Activated naive CD4-positive, alpha-beta T cell treated with anti-CD3 and anti-CD28 coated beads for 36 hours (primary cell): ENCODE data around the gene PROM1. TPM values are rescaled to one million over a fixed set of nuclear protein-coding genes. Genes with fewer than 3 reads are reported as not detected.
A peak's percentile ranks its signal among the peaks of the same experiment; 100 is the strongest.

Experiments
- CTCF ChIA-PET: fragments of 350-600 bp; sonication (Branson Sonifier 250); formaldehyde crosslinking; loops from one replicate; lab custom pipeline; 2021; ENCODE audit warnings: antibody characterized with exemption; lab: Charles Lee
- DNase-seq: peaks from one replicate; pipeline ENCODE4 v3.0.0-alpha.2; 2020
- H3K27ac Mint-ChIP-seq: one replicate; pipeline ENCODE4 v1.8.0; 2021; ENCODE audit warnings: mild to moderate bottlenecking, mixed read lengths
- H3K27me3 Mint-ChIP-seq: one replicate; pipeline ENCODE4 v1.8.0; 2021; ENCODE audit warnings: low read depth, mixed read lengths
- H3K36me3 Mint-ChIP-seq: one replicate; pipeline ENCODE4 v1.8.0; 2021; ENCODE audit warnings: low read depth, mixed read lengths
- H3K4me1 Mint-ChIP-seq: one replicate; pipeline ENCODE4 v1.8.0; 2021; ENCODE audit warnings: low read depth, mixed read lengths
- H3K4me3 Mint-ChIP-seq: one replicate; pipeline ENCODE4 v1.8.0; 2021; ENCODE audit warnings: mild to moderate bottlenecking, moderate library complexity, mixed read lengths
- H3K9me3 Mint-ChIP-seq: one replicate; pipeline ENCODE4 v1.8.0; 2021; ENCODE audit warnings: mixed read lengths
- intact Hi-C: fragments of 100-400 bp; cut with micrococcal nuclease; formaldehyde crosslinking; loops from one replicate; pipeline ENCODE4 v1.15.1; 2023
- total RNA-seq, 2 experiments: library from RNA; stranded (reverse); gene quantifications; one replicate each; pipeline ENCODE4 v1.2.3, GENCODE V29; 2021

The PROM1 gene, protein sequence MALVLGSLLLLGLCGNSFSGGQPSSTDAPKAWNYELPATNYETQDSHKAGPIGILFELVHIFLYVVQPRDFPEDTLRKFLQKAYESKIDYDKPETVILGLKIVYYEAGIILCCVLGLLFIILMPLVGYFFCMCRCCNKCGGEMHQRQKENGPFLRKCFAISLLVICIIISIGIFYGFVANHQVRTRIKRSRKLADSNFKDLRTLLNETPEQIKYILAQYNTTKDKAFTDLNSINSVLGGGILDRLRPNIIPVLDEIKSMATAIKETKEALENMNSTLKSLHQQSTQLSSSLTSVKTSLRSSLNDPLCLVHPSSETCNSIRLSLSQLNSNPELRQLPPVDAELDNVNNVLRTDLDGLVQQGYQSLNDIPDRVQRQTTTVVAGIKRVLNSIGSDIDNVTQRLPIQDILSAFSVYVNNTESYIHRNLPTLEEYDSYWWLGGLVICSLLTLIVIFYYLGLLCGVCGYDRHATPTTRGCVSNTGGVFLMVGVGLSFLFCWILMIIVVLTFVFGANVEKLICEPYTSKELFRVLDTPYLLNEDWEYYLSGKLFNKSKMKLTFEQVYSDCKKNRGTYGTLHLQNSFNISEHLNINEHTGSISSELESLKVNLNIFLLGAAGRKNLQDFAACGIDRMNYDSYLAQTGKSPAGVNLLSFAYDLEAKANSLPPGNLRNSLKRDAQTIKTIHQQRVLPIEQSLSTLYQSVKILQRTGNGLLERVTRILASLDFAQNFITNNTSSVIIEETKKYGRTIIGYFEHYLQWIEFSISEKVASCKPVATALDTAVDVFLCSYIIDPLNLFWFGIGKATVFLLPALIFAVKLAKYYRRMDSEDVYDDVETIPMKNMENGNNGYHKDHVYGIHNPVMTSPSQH
- total RNA-seq: under 1 TPM; 0.05 to 0.10 TPM

GRCh38 chr4:16083241-16084191 is at the start of gene PROM1:
Gene PROM1, minus strand, starts transcription at chr4:16084023. Its CDS starts 8,117 bp downstream, at chr4:16075906.
- Mint-ChIP-seq H3K36me3 (no peaks in the 10 kb centered on the region), H3K9me3 (peaks cover 1% of the 10 kb centered on the region), H3K4me3 (peak within 1 kb of the TSS; percentile 60), H3K27me3 (peaks cover 75% of the 10 kb centered on the region), H3K27ac (no peak within 1 kb of the TSS), H3K4me1 (peaks cover 22% of the 10 kb centered on the region)
- intact Hi-C loops: loop anchor here (5.0 kb wide), 1 partner anchor 179 kb away; no protein-coding TSS in a partner anchor
- DNase-seq: peak; percentile 25
- CTCF ChIA-PET: interaction anchor here (0.9 to 1.2 kb wide), 3 partner anchors 10 to 200 kb away, joined by 3 read pairs; no protein-coding TSS in a partner anchor

- intact Hi-C loops: no loop called here
- Mint-ChIP-seq H3K4me1 (no peaks in the 10 kb centered on the region), H3K9me3 (peaks cover 2% of the 10 kb centered on the region), H3K27me3 (no peaks in the 10 kb centered on the region), H3K4me3 (no peak overlapping the region), H3K27ac (no peak overlapping the region), H3K36me3 (no peaks in the 10 kb centered on the region)
- DNase-seq: no peak
- CTCF ChIA-PET: no interaction called here
Measured at GRCh38 chr4:16133406-16133805, 49.6 kb upstream of the PROM1 start.

DNA sequence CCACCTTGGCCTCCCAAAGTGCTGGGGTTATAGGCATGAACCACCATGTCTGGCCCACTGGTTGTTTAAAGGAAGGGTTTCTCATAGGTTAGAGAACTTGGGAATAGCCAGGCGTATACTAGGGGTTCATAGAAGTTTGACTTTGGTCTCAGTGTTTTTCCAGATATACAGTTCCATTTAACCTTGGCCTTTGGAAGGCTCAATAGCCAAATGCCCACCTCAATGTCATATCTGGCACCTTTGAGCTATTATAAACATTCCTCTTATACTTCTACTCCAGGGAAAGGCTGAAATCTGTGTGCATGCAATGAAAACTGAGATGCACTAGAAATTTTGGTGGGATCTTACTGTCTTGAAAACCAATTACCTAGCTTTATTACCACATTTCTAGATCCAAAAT is 47.5 kb upstream of the PROM1 start:
- Mint-ChIP-seq H3K4me1 (no peaks in the 10 kb centered on the region), H3K27me3 (no peaks in the 10 kb centered on the region), H3K27ac (no peak overlapping the region), H3K4me3 (no peak overlapping the region), H3K9me3 (peaks cover 2% of the 10 kb centered on the region), H3K36me3 (no peaks in the 10 kb centered on the region)
- intact Hi-C loops: no loop called here
- no peak for DNase-seq
- CTCF ChIA-PET: no interaction called here

- Mint-ChIP-seq H3K9me3 (no peaks in the 10 kb centered on the region), H3K36me3 (no peaks in the 10 kb centered on the region), H3K4me3 (no peak overlapping the region), H3K27ac (no peak overlapping the region), H3K4me1 (no peaks in the 10 kb centered on the region), H3K27me3 (no peaks in the 10 kb centered on the region)
- CTCF ChIA-PET: no interaction called here
- intact Hi-C loops: no loop called here
- no peak for DNase-seq
Measured at GRCh38 chr4:16129336-16129735, 45.5 kb upstream of the PROM1 start.

DNA sequence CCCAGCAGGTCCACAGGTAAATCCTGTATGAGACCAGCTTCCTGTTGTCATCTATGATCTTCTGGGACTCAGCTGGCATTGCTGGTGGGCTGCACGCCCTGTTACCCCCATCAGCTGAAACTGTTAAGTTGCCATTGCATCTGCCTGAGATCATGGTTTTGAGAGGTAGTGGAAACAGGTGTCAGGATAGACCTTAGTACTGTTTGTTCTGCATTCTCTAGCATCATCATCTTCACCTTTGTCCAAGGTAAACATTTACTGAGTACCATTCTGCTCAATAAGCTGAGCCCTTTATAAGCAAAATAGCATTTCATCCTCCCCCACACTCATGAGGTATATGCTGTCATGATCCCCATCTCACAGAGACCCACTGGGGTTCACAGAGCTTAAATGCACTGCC is 42.9 kb upstream of the PROM1 start:
- Mint-ChIP-seq H3K4me3 (no peak overlapping the region), H3K4me1 (peaks cover 22% of the 10 kb centered on the region), H3K27ac (no peak overlapping the region), H3K9me3 (no peaks in the 10 kb centered on the region), H3K36me3 (no peaks in the 10 kb centered on the region), H3K27me3 (no peaks in the 10 kb centered on the region)
- intact Hi-C loops: no loop called here
- no peak for DNase-seq
- CTCF ChIA-PET: interaction anchor here (0.7 to 1.0 kb wide), 2 partner anchors 16 to 70 kb away, joined by 3 read pairs; no protein-coding TSS in a partner anchor

- H3K9me3 Mint-ChIP-seq: no peaks in the 10 kb centered on the region
- intact Hi-C loops: no loop called here
- CTCF ChIA-PET: interaction anchor here (0.6 to 1.0 kb wide), 3 partner anchors 15 to 701 kb away, joined by 3 read pairs; no protein-coding TSS in a partner anchor
Measured at GRCh38 chr4:16125571-16126445, 42.0 kb upstream of the PROM1 start.

GRCh38 chr4:16124232-16124631 is 40.4 kb upstream of the PROM1 start:
- DNase-seq: no peak
- Mint-ChIP-seq H3K9me3 (no peaks in the 10 kb centered on the region), H3K27ac (no peak overlapping the region), H3K27me3 (no peaks in the 10 kb centered on the region), H3K4me3 (no peak overlapping the region), H3K4me1 (peaks cover 25% of the 10 kb centered on the region), H3K36me3 (no peaks in the 10 kb centered on the region)
- CTCF ChIA-PET: interaction anchor here (0.7 to 1.7 kb wide), 4 partner anchors 15 to 185 kb away, joined by 3 to 4 read pairs (median 4); no protein-coding TSS in a partner anchor
- intact Hi-C loops: no loop called here

More at GRCh38 chr4:16125571-16126445, 42.0 kb upstream of the PROM1 start:
- Mint-ChIP-seq H3K27ac (no peak overlapping the region), H3K36me3 (no peaks in the 10 kb centered on the region), H3K4me3 (no peak overlapping the region), H3K27me3 (no peaks in the 10 kb centered on the region), H3K4me1 (peaks cover 25% of the 10 kb centered on the region)
- peak; percentile 44 for DNase-seq

GRCh38 chr4:16123356-16124084 is 39.7 kb upstream of the PROM1 start:
- no peaks in the 10 kb centered on the region for H3K36me3 Mint-ChIP-seq

GRCh38 chr4:16122784-16123183 is 39.0 kb upstream of the PROM1 start:
- Mint-ChIP-seq H3K4me3 (peak overlapping the region; percentile 5), H3K9me3 (no peaks in the 10 kb centered on the region), H3K36me3 (no peaks in the 10 kb centered on the region), H3K27ac (peak overlapping the region; percentile 85), H3K4me1 (peaks cover 25% of the 10 kb centered on the region), H3K27me3 (no peaks in the 10 kb centered on the region)
- peak; percentile 75 for DNase-seq
- intact Hi-C loops: loop anchor here (1.0 to 2.0 kb wide), 5 partner anchors 40 to 1214 kb away; partner anchors contain the start of gene TAPT1
- CTCF ChIA-PET: interaction anchor here (1.7 kb wide), 1 partner anchor 142 kb away, joined by 4 read pairs; no protein-coding TSS in a partner anchor

More at GRCh38 chr4:16123356-16124084, 39.7 kb upstream of the PROM1 start:
- DNase-seq: no peak
- intact Hi-C loops: loop anchor here (2.0 kb wide), 4 partner anchors 93 to 1213 kb away; partner anchors contain the start of gene TAPT1
- CTCF ChIA-PET: interaction anchor here (0.7 to 1.7 kb wide), 5 partner anchors 16 to 185 kb away, joined by 3 to 4 read pairs (median 4); no protein-coding TSS in a partner anchor
- Mint-ChIP-seq H3K27me3 (no peaks in the 10 kb centered on the region), H3K4me1 (peaks cover 25% of the 10 kb centered on the region), H3K4me3 (no peak overlapping the region), H3K27ac (peak overlapping the region; percentile 85), H3K9me3 (no peaks in the 10 kb centered on the region)

GRCh38 chr4:16122308-16122711 is 38.5 kb upstream of the PROM1 start:
- intact Hi-C loops: loop anchor here (1.0 to 2.0 kb wide), 5 partner anchors 40 to 1214 kb away; partner anchors contain the start of gene TAPT1
- H3K4me1 Mint-ChIP-seq: peaks cover 25% of the 10 kb centered on the region
- H3K27me3 Mint-ChIP-seq: no peaks in the 10 kb centered on the region
- no peak for DNase-seq
- H3K9me3 Mint-ChIP-seq: no peaks in the 10 kb centered on the region
- CTCF ChIA-PET: no interaction called here
- H3K4me3 Mint-ChIP-seq: no peak overlapping the region
- H3K36me3 Mint-ChIP-seq: no peaks in the 10 kb centered on the region
- peak overlapping the region; percentile 85 for H3K27ac Mint-ChIP-seq
